G401.6 (cell line): ENCODE measurements around the gene HELZ2.

Experiments used
- FAIRE-seq: peaks from 2 replicates; lab custom pipeline; 2012; peaks lifted over from hg19 to GRCh38; lab: Jason Lieb, UNC

HELZ2 gene

DNA sequence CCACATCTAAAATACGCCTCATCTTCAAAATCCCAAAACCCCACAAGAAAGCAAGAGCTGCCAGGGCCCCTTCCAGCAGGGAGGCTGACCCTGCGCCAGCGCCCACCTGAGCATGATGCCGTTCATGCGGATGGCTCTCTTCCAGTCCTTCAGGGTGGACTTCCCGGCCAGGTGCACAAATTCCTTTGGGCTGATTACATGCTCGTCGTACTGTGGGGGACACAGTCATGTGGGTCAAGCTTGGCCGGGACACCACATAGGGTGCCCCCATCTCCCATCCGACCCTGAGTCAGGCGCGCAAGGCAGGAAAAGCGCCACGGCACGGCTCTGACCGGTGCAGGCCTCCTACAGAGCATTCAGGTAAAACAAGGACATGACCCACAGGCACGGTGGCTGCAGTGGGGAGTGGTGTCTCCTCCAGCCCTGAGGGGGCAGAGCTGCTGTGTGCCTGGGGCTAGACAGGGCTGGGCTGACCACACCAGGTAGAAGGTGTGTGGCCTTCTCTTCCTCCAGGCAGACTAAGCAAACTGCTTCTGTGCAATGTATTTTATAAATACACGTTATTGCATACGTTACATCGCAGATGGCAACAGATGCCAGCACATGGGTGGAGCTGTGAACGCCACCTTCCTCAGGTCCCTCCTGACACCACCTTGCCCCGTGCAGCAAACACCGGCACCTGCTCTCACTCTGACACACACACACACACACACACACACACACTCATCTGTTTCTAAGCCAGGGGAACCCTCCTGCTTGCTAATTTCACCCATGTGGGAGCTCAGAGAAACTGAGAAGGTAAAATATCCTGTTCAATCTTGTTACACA, 23.8 kb upstream of the HELZ2 start:
- FAIRE-seq = no peak

GRCh38 chr20:63596423-63596822, 22.4 kb upstream of the HELZ2 start:
- FAIRE-seq = no peak

GRCh38 chr20:63595416-63596127, 21.5 kb upstream of the HELZ2 start:
- FAIRE-seq = no peak

- no peak for FAIRE-seq
These were observed 20.1 kb upstream of the HELZ2 start for GRCh38 chr20:63594043-63594561.

DNA sequence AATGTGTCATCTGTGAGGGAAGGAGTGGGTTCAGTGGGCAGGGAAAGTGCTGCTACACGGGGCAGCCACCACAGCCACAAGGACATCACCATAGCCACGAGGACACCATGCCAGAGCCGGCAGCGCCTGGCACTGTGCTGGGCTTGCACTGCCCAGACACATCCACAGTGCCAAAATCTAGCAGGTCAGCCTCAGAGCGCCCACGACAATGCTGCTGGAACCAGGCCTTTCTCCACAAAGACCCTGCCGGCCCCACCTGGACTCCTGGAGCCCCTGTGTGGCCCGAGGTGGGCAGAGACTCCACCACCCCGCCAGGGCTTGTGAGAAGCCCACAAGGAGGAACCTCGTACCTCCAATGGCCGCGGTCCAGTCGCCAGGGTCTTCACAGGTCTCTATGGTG, 18.6 kb upstream of the HELZ2 start:
- FAIRE-seq = no peak

GRCh38 chr20:63591786-63592355, 17.8 kb upstream of the HELZ2 start:
- FAIRE-seq = no peak

- no peak for FAIRE-seq
These were observed 17.1 kb upstream of the HELZ2 start for GRCh38 chr20:63591147-63591533.

GRCh38 chr20:63590218-63591146, 16.4 kb upstream of the HELZ2 start:
- FAIRE-seq = no peak

DNA sequence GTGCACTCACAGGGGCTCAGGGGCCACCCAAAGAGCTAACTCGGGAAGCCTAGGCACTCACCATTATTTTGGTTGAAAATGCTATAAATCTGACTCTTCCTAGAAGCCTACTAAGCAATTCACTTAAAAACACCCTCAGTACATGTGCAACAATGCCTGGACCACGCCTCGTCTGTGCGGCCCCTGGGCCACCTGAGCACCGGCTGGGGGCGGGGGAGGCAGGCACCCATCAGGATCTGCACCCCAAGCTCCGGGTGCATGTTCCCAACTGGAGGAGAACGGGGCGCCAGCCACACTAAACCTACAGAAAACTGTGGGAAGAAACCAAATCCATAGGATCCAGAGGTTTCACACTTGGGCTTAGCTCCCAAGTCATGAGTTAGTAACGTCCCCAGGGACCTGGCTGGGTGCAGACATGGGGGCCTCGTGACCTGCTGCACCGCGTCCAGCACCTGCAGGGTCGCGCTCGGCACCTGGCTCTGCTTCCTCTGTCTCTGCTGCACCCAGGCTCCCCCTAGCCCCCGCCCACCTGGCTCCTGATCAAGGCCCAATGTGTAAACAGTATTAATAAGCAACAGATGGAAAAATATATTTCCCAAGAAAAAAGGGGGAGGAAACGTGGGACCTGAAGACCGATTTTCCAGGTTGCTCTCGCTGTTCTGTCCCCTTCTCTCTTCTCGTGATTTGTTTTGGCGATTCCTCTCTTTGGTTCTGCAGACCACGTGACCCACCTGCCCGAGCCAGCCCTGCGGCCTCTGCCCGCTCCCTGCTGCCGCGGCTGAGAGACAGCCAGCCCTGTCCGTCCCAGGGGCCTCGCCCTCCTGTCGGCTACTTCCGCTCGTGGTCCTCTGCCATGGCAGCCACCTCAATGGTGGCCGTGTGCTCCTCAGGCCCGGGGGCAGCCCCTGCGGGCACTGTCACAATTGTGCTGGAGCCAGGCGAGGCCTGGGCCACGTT, 15.5 kb upstream of the HELZ2 start:
- FAIRE-seq = no peak

- FAIRE-seq = no peak
These were observed 14.6 kb upstream of the HELZ2 start for GRCh38 chr20:63588641-63589041.

GRCh38 chr20:63587776-63588591, 13.9 kb upstream of the HELZ2 start:
- no peak for FAIRE-seq

DNA sequence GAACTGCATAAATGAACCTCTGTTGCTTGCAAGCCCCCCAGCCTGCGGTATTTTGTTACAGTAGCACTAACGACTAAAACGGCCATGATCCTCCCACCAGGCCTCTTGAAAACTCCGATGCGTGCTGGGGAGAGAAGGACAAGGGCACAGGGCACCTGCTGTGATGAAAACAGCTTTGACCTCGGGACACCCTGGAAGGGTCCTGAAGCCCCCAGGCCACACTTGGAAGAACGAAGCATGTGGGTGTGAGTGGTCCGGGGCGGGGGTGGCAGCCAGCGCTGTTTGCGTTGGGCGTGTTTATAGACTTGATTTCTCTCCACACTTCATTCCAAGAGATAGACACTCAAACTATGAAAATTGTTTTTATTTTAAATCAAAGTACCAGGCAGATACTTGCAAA, 13.2 kb upstream of the HELZ2 start:
- no peak for FAIRE-seq

- no peak for FAIRE-seq
These were observed 12.8 kb upstream of the HELZ2 start for GRCh38 chr20:63586797-63587196.

DNA sequence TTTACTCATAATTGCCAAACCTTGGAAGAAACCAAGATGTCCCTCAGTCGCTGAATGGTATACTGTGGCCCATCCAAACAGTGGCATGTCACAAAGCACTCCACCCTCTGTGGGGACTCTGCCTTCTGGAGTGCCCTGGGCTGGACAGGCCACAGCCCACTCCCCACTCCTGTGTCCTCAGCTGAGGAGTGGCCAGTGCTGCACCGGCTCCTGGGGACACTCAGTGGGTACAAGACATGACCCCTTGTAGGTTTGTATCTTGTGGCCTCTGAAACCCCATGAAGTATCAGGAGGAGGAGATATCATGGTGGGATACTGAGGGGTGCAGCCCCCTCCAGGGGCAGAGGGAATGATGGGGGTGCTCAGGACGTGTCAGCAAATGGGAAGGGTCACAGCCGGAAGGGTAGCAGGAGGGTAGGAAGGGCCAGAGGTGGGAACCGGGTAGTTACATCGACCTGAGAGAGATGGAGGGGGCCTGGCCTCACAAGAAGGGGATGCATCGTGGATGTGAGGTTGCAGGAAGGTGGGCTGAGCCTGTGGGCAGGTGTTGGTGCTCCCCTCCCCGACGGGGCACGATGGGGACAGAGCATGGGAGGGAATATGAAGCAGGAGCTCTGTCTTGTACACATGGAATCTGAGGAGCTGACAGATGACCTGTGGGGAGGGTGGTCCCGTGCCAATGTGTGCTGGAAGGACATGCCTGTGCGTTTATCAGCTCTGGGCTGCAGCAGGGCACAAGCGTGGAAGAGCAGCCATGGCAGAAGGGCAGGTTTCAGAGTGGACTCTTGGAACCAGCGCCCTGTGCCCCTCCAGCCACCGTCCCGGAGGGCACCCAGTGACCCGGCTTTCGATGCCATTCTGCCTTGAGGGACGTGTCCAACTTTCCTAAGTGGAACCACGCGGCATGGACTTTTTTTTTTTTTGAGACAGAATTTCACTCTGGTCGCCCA, 11.9 kb upstream of the HELZ2 start:
- FAIRE-seq = no peak

- FAIRE-seq = no peak
These were observed 8.5 kb upstream of the HELZ2 start for GRCh38 chr20:63582382-63583063.

DNA sequence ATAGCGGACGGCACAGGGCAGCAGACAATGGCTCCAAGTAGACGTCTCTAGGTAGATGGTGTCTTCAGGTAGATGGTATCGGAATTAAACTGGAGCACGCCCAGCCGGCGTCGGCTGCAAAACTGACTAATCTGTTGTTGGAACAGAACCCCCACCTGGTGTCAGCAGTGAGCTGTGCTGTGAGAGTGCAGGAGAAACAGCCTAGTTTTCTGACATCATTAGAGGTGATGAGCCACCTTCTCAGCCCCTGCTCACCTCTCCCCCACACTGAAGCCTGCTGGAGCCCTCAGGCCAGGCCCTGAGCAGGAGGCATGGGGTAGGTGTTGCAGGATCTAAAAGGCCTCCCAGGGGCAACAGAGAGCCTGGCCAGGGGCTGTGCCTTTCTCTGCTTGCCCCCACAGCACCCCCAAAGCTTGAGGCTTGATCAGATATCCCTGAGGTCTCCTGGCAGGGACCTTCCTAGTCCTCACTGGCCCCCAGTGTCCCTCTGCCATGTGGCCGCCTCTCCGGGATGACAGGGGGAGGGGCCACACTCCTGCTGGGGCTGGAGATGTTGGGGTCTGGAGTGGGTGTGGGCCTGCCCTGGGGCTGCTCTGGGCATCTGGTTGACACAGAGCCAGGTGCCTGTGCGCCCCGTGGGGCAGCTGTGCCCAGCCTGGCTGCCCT, 6.9 kb upstream of the HELZ2 start:
- no peak for FAIRE-seq

DNA sequence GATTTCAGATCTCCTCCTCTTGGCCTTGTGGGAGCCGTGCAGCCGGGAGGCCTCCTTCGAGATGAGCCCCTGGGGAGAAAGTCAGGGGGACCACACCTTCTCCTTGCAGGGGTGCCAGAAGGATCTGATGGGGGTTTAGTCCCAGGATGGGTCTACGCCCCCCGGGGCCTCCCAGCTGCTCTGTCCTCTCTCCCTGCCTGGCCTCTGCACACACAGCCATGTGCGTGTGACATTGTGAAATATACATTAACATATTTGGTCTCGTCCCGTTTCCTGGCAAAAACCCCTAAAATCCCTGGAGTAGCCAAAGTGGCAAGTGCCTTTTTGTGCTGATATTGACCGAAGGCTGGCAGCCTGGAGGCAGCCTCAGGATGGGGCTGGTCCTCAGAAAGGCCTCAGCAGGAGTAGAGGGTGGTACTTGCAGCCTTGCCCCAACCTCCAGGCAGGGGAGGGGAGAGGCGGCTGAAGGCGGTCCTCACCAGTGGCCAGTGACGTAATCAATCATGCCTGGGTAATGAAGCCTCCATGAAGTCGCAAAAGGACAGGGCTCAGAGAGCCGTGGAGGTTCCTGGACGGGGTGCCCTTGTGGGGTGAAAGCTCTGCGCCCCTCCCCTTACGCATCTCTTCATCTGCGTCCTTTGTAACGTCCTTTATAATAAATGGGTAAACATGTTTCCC, 5.1 kb upstream of the HELZ2 start:
- no peak for FAIRE-seq
